Activated naive CD4-positive, alpha-beta T cell treated with anti-CD3 and anti-CD28 coated beads, Interleukin-2, amount 50 U/mL, for 24 hours (primary cell): Measurements from ENCODE around the gene NMRK1.

Experiments
- H3K27ac Mint-ChIP-seq: one replicate; pipeline ENCODE4 v1.8.0; 2021; ENCODE audit warnings: mild to moderate bottlenecking, mixed read lengths
- H3K27me3 Mint-ChIP-seq: one replicate; pipeline ENCODE4 v1.8.0; 2021; ENCODE audit warnings: mixed read lengths
- H3K36me3 Mint-ChIP-seq: one replicate; pipeline ENCODE4 v1.8.0; 2021; ENCODE audit warnings: mixed read lengths
- H3K4me1 Mint-ChIP-seq: one replicate; pipeline ENCODE4 v1.8.0; 2021; ENCODE audit warnings: mixed read lengths
- H3K4me3 Mint-ChIP-seq: one replicate; pipeline ENCODE4 v1.8.0; 2021; ENCODE audit warnings: mild to moderate bottlenecking, mixed read lengths
- H3K9me3 Mint-ChIP-seq: one replicate; pipeline ENCODE4 v1.8.0; 2021; ENCODE audit warnings: mixed read lengths

NMRK1 gene

GRCh38 chr9:75047506-75047905, 40.4 kb downstream of the NMRK1 start:
- H3K27ac Mint-ChIP-seq = no peak overlapping the region
- no peak overlapping the region for H3K4me3 Mint-ChIP-seq
- H3K9me3 Mint-ChIP-seq = no peaks in the 10 kb centered on the region
- peaks cover 6% of the 10 kb centered on the region for H3K27me3 Mint-ChIP-seq
- H3K4me1 Mint-ChIP-seq = no peaks in the 10 kb centered on the region
- peaks cover 3% of the 10 kb centered on the region for H3K36me3 Mint-ChIP-seq

- Mint-ChIP-seq H3K4me1 (no peaks in the 10 kb centered on the region), H3K4me3 (no peak overlapping the region), H3K9me3 (no peaks in the 10 kb centered on the region), H3K27ac (no peak overlapping the region), H3K36me3 (peaks cover 3% of the 10 kb centered on the region), H3K27me3 (peaks cover 6% of the 10 kb centered on the region)
Measured at GRCh38 chr9:75046725-75047345, 41.1 kb downstream of the NMRK1 start.

DNA sequence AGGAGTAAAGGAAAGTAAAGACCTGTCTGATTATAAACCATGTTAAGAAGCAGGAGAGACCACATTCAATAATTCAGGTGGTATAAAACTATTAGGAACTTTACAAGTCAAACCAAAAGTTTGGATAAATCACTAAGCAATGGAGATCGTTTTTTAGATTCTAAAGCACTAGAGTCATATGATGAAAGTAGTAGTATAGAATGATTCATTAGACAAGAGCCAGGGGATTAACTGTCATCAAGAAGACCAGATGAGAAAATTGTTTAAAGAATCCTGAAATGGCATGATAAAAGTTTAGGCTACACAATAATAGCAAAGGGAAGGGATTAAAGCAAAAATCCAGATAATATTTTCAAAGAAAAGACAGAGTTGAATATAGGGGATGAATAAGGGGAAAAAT, 46.9 kb downstream of the NMRK1 start:
- no peak overlapping the region for H3K4me3 Mint-ChIP-seq
- no peak overlapping the region for H3K27ac Mint-ChIP-seq
- H3K36me3 Mint-ChIP-seq = peaks cover 3% of the 10 kb centered on the region
- peaks cover 4% of the 10 kb centered on the region for H3K27me3 Mint-ChIP-seq
- no peaks in the 10 kb centered on the region for H3K9me3 Mint-ChIP-seq
- no peaks in the 10 kb centered on the region for H3K4me1 Mint-ChIP-seq

GRCh38 chr9:75039801-75040200, 48.2 kb downstream of the NMRK1 start:
- Mint-ChIP-seq H3K4me1 (no peaks in the 10 kb centered on the region), H3K27me3 (no peaks in the 10 kb centered on the region), H3K4me3 (no peak overlapping the region), H3K9me3 (no peaks in the 10 kb centered on the region), H3K27ac (no peak overlapping the region), H3K36me3 (no peaks in the 10 kb centered on the region)

DNA sequence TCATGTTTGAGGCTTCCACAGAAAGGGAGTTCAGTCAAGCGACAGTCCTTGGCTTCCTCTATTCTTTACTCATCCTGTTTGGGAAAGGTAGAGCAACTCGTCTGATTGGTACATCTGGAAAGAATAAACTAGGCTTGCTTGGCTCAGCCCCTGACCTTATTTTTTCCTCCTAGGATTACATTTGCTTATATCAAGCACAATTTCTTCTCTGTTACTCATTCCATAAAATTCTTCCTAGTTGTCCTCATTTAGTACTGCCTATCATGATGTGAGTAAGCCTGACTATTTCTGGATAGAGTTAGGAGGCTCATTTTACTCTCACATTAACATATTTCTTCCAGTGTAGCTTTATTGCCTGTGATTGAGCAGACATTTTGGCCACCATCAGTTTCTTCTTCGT, 48.9 kb downstream of the NMRK1 start:
- H3K4me3 Mint-ChIP-seq = no peak overlapping the region
- H3K27ac Mint-ChIP-seq = no peak overlapping the region
- H3K36me3 Mint-ChIP-seq = no peaks in the 10 kb centered on the region
- no peaks in the 10 kb centered on the region for H3K27me3 Mint-ChIP-seq
- H3K4me1 Mint-ChIP-seq = no peaks in the 10 kb centered on the region
- no peaks in the 10 kb centered on the region for H3K9me3 Mint-ChIP-seq

GRCh38 chr9:75036793-75037192, 51.2 kb downstream of the NMRK1 start:
- Mint-ChIP-seq H3K9me3 (no peaks in the 10 kb centered on the region), H3K4me1 (no peaks in the 10 kb centered on the region), H3K27me3 (no peaks in the 10 kb centered on the region), H3K27ac (no peak overlapping the region), H3K36me3 (no peaks in the 10 kb centered on the region), H3K4me3 (no peak overlapping the region)

DNA sequence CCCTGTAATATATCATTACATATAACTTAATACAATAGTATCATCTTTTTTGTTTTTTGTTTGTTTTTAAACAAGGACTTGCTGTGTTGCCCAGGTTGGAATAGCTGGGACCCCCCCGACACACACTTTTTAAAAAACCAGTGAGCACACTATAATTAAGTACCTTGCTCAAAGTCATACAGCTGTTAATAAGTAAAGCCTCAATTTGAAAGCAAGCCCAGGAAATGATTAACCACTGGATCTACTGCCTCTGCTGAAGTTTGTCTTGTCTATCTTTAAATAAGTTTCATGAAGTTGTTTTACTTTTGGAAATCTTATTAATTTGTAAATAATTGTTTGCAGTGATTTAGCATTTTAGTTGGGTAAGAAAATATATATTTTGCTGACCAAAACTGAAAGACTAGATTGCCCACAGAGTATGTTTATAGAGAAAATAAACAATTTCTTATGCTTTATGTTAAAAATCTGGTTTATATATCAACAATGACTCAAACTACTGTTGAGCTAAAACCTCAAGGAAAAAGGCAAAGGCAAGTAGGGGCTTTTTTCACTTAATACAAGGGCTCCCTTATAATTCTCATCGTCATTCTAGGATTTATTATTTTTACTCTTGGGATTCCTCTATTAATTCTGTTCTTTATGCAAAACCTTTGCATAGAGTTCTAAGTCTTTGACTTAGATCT, 54.0 kb downstream of the NMRK1 start:
- Mint-ChIP-seq H3K27ac (no peak overlapping the region), H3K36me3 (no peaks in the 10 kb centered on the region), H3K27me3 (no peaks in the 10 kb centered on the region), H3K4me1 (no peaks in the 10 kb centered on the region), H3K4me3 (no peak overlapping the region), H3K9me3 (no peaks in the 10 kb centered on the region)

DNA sequence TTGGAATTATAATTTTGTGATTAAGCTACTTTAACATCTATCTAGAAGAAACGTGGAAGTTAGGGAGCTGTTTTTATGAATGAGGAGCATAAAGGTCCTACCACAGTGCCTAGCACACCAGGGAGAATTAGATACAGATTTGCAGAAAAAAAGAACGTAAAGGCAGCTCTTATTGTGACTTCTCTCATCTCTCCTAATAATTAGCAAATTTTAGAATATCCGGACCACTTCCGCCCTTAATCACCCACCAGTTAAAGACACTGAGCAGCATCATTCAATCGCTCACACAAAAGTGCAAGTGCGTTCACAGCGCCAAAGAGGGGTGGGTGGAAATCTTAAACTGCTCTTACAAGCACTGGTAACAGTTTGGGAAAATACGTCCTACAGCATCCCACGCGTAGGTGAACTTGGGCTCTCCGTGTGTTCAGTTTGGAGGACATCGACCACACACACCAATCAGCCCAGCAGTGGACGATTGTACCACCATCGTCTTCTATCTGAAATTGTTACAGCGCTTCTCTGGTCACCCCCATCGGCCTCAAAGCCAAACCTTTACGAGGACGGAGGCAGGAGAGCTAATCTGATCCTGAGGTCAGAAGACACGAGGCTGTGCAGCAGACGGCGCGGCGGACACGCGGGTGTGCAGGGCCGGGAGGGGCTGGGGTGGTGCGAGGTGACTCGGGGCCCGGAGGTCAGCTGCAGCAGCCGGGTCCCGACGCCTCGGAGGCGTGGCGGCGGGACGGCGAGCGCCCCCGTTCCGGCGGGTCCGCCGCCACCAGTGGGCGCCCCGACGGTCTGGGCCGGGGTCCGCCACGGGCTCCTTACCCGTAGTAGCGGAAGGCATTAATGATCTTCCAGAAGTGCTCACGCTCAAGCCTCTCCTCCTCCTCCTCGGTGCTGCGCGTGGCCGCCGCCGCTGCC, 60.5 kb downstream of the NMRK1 start:
- no peaks in the 10 kb centered on the region for H3K9me3 Mint-ChIP-seq
- H3K36me3 Mint-ChIP-seq = peaks cover 4% of the 10 kb centered on the region
- peak overlapping the region; percentile 96 for H3K4me3 Mint-ChIP-seq
- no peaks in the 10 kb centered on the region for H3K27me3 Mint-ChIP-seq
- H3K4me1 Mint-ChIP-seq = peaks cover 51% of the 10 kb centered on the region
- peak overlapping the region; percentile 97 for H3K27ac Mint-ChIP-seq

GRCh38 chr9:75023846-75024245, 64.1 kb downstream of the NMRK1 start:
- Mint-ChIP-seq H3K9me3 (no peaks in the 10 kb centered on the region), H3K4me3 (peak overlapping the region; percentile 58), H3K27me3 (no peaks in the 10 kb centered on the region), H3K27ac (peak overlapping the region; percentile 74), H3K36me3 (peaks cover 9% of the 10 kb centered on the region), H3K4me1 (peaks cover 77% of the 10 kb centered on the region)

DNA sequence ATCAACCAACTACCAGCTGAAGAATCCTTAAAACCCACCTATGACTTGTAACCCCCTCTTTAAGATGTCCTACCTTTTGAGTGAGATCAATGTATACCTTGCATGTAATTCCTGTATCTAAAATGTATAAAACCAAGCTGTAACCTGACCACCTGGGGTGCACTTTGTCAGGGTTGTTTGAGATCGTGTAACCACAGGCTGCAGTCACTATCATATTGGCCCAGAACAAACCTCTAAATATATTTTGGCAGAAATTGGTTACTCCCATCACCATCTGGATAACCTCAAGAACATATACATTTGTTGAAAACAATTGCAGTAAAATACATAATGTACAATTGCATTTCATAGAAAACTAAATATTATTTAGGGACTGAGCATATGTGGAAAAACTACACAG, 68.3 kb downstream of the NMRK1 start:
- no peak overlapping the region for H3K27ac Mint-ChIP-seq
- no peak overlapping the region for H3K4me3 Mint-ChIP-seq
- H3K27me3 Mint-ChIP-seq = no peaks in the 10 kb centered on the region

GRCh38 chr9:75019022-75019421, 68.9 kb downstream of the NMRK1 start:
- Mint-ChIP-seq H3K36me3 (peaks cover 11% of the 10 kb centered on the region), H3K27me3 (no peaks in the 10 kb centered on the region), H3K9me3 (no peaks in the 10 kb centered on the region), H3K4me3 (no peak overlapping the region), H3K27ac (peak overlapping the region; percentile 66), H3K4me1 (peaks cover 66% of the 10 kb centered on the region)

More for the DNA sequence above, 68.3 kb downstream of the NMRK1 start:
- no peaks in the 10 kb centered on the region for H3K9me3 Mint-ChIP-seq
- H3K4me1 Mint-ChIP-seq = peaks cover 69% of the 10 kb centered on the region
- H3K36me3 Mint-ChIP-seq = peaks cover 9% of the 10 kb centered on the region

DNA sequence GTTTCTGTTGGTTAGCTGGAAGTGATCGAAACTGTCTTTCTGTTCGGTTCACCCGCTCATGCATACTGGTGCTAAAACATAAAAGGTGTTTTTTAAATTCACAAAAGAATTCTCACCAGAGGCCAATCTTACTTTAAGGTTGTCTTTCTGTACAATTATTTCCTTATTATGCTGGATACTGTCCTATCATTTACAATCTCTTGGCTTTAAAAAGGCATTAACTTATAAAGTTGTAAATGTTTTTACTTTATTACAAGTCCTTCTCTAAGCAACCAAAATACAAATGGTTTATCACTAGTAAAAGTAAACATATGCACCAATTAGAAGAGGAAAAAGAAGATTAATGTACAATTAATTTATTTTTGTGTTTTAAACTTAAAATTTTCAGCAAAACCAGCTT, 70.6 kb downstream of the NMRK1 start:
- no peak overlapping the region for H3K4me3 Mint-ChIP-seq
- H3K36me3 Mint-ChIP-seq = peaks cover 10% of the 10 kb centered on the region
- no peaks in the 10 kb centered on the region for H3K9me3 Mint-ChIP-seq
- H3K27me3 Mint-ChIP-seq = no peaks in the 10 kb centered on the region
- H3K27ac Mint-ChIP-seq = no peak overlapping the region
- peaks cover 58% of the 10 kb centered on the region for H3K4me1 Mint-ChIP-seq

- Mint-ChIP-seq H3K9me3 (no peaks in the 10 kb centered on the region), H3K4me3 (no peak overlapping the region), H3K36me3 (peaks cover 15% of the 10 kb centered on the region), H3K27me3 (no peaks in the 10 kb centered on the region), H3K27ac (no peak overlapping the region), H3K4me1 (peaks cover 57% of the 10 kb centered on the region)
Measured at GRCh38 chr9:75013735-75014134, 74.2 kb downstream of the NMRK1 start.
